Measurements from ENCODE around the gene MAPKAPK5.
"Not testable (repeated sequence)": the region's sequence is repeated elsewhere in the genome, so short reads cannot be mapped to it uniquely, and the experiment has no call there.

GRCh38 chr12:111820828-111821227 is 21.2 kb upstream of the MAPKAPK5 start:
- not testable (repeated sequence) for TF ChIP-seq CTCF, POLR2A (IDR thresholded peaks at IDR 0.05)

All from Peyer's patch (tissue), 4 donors.